HG02938 (cell line): ENCODE results near the gene LCTL.
"Not testable (repeated sequence)": the region's sequence is repeated elsewhere in the genome, so short reads cannot be mapped to it uniquely, and the experiment has no call there.

Experiments
- ATAC-seq: cut with Tn5 transposase; IDR thresholded peaks from one replicate; pipeline ENCODE4 v1.9.1; 2021; ENCODE audit warnings: mild to moderate bottlenecking, moderate library complexity; ENCODE audit not compliant: unreplicated experiment

The LCTL gene

DNA sequence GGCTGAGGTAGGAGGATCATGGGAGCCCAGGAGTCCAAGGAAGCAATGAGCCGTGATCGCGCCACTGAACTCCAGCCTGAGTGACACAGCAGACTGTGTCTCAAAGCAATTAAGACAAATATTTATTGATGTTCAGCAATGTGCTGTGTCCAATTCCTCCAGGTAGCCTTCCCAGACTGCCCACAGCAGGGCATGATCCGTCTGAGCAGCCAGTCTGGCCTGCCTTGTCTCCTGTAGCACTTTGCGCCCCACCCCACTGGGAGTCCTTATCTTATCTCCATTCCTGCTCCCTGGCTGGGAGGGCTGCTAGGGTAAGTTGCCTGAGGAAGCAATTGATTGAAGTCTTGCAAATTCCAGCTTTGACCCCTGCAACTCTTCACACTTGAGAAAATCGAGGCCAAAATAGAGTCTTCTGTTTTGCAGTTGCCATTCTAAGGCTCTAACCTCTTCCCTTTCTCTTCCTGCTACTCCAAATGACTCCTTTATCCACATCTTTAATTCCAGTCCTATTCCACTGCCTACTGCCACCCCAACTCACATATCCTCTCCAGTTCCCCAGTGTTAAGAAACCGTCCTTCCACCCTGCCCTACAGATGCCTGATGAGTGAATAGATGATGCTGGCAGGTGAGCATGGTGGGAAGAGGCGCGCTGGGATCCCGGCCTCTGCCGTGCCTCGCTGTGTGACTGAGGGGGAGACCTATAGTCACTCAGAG, 26.9 kb upstream of the LCTL start:
- ATAC-seq, result no peak

DNA sequence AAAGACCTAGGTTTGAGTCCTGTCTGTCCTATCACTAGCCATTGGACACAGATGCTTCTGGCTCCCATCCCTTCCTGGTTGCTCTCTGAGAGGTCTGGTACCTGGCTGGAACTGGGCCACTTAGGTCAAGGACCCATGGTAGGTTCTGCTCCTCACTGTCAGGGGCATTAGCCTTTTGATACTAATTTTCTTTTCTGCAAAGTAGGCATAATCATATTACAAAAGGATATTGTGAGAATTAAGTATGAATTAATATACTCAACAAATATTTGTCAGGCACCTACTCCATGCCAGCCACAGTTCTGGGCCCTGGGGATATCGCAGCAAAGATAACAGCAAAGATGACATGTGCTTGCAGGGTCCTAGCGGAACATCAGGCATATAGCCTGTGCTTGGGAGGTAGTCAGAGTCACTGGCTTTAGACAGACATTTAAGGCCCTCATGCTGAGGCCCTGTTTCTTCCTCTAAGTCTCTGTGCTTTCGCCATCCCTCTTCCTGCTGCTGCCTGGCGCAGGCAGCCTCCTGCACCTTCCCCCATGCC, 25.6 kb upstream of the LCTL start:
- no peak for ATAC-seq

DNA sequence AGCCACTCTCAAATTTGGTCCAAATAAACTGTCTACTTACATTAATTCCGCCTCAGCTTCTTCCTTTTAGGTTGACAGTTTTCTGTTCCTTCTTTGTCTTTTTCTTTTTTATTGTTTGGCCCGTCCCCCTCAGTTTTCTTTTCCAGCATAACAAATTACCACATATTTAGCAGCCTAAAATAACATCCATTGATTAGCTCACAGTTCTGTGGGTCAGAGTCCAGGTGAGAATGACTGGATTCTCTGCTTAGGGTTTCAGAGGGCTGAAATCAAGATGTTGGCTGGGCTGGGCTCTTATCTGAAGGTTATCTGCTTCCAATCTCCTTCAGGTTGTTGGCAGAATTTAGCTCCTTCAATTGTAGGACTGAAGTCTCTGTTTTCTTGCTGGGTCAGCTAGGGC, 24.6 kb upstream of the LCTL start:
- no peak for ATAC-seq

DNA sequence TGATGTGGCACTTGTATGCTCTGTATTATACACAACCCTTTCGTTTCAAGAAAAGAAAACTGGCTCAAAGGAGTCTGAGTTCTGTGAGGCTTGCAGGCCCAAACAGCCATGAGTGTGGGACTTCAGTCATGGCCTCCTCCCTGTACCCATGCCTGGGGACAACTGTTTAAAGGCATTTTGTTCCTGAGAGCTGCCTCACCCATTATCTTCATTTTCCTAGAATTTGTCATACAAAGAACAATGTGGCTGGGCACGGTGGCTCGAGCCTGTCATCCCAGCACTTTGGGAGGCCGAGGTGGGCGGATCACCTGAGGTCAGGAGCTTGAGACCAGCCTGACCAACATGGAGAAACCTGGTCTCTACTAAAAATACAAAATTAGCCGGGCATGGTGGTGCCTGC, 23.6 kb upstream of the LCTL start:
- not testable (repeated sequence) for ATAC-seq

DNA sequence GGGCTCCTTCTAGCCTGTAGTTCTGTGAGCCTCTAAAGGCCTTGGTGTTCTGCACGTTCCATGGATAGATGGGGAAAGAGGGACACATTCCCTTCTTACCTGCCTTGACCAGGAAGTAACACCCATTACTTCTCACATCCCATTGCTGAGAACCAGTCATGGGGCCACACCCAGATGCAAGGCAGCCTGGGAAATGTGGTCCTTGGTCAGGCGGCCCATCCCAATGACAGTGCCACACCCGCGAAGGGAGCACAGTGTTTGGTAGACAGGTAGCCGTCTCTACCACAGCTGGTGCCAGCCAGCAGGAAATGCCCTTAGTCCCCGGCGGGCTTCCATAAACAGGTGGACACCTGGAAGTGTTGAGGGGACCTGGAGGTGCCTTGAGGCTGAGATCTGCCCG, 23.2 kb upstream of the LCTL start:
- no peak for ATAC-seq

DNA sequence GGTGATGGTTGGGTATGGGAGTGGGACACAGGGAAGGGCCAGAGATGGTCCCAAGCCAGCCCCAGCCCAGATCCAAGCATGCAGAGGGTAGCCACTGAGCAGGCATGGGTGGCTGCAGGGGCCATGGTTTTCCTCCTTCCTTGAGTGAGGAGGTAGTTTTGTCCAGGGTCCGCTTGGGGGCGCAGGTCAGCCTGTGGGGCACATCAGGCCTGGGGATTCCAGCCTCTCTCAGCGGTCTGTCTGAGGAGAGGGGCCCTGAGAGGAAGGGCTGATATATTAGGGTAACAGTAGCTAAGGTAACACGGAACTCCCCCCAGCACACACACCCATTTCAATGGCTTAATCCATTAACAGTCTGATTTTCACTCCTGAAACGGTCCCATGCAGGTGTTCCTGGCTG, 22.7 kb upstream of the LCTL start:
- no peak for ATAC-seq

- ATAC-seq, result no peak
Measured at GRCh38 chr15:66587749-66588148, 22.0 kb upstream of the LCTL start.

GRCh38 chr15:66587020-66587419, 21.2 kb upstream of the LCTL start:
- no peak for ATAC-seq

DNA sequence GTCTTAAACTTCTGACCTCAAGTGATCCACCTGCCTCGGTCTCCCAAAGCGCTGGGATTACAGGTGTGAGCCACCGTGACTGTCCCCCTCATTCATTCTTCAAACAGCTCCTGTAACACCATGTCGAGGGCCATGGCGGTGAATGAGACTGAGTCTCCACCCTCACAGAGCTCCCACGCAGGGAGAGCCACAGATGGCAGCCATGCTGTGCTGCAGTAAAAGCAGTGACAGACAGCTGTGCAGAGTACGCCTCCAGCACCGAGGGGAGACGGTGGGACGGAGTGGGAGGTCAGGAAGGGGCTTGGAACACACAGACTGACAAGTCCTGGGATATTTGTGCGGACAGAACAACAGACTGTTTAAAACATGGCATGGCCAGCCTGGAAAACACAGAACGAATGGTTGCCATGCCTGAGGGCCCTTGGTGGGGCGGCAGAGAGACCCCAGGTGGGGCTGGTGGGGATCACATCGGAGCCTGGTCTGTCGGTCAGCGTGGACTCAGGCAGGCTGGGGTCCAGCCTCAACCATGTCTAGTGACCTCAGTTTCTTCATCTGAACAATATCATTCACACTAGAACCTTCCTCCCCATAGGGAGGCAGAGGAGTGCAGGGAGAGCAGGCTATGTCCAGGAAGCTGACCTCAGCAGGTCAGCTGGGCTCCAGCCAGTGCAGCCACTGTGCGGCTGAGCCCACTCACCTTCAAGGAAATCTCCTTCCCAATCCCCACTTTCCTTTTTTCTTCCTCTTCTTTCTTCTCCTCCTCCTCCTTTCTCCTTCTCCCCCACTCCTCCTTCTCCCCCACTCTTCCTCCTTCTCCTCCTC, 20.6 kb upstream of the LCTL start:
- ATAC-seq, result no peak

GRCh38 chr15:66581972-66582537, 16.3 kb upstream of the LCTL start:
- ATAC-seq, result no peak

- no peak for ATAC-seq
Measured at GRCh38 chr15:66580643-66581042, 14.8 kb upstream of the LCTL start.

GRCh38 chr15:66578286-66578875, 12.6 kb upstream of the LCTL start:
- no peak for ATAC-seq

DNA sequence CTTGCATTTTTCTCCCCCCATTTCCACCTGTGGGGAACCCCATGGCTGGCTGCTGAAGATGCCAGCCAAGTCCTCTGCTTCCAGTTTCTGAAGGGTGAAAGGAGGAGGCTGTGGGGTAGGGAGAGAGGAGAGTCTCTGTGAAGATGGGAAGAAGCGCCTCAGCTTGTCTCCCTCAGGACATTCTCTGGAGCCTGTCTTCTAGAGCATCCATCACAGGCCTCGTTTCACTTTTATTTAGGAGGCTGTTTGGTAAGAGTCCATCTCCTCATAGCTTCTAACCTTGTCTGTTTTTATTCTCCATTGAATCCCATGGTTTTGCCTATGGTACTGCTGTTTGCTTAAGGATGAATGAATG, 8.8 kb upstream of the LCTL start:
- no peak for ATAC-seq

- no peak for ATAC-seq
Measured at GRCh38 chr15:66573719-66574595, 8.2 kb upstream of the LCTL start.

DNA sequence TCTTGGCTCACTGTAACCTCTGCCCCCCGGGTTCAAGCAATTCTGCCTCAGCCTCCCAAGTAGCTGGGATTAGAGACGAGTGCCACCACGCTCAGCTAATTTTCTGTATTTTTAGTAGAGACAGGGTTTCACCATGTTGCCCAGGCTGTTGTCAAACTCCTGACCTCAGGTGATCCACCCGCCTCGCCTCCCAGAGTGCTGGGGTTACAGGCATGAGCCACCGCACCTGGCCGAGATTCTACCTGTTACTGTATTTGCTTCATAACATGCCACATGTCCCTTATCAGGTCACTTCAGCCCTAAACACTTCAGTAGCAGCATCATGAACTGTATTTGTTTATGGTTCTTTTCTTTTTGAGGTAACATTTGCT, 7.5 kb upstream of the LCTL start:
- ATAC-seq, result no peak

- ATAC-seq, result no peak
Measured at GRCh38 chr15:66572146-66572545, 6.3 kb upstream of the LCTL start.

DNA sequence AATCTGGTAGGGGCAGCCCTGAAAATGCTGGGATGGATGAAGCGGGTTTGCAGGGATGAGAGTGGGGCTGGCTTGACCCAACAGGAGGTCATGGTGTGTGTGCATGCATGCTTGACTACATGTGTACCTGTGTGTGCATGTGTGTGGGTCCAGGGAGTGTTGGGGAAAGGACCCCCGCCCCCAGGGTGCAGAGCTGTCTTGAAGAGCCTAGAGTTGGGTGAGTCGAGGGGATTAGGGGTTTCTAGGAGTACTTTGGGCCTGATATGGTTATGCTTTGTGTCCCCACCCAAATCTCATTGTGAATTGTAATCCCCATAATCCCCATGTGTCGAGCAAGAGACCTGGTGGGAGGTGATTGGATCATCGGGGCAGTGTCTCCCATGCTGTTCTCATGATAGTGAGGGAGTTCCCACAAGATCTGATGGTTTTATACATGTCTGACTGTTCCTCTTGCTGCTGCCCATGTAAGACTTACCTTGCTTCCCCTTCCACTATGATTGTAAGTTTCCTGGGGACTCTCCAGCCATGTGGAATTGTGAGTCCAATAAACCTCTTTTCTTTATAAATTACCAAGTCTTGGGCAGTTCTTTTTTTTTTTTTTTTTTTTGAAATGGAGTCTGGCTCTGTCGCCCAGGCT, 5.2 kb upstream of the LCTL start:
- ATAC-seq, result no peak

DNA sequence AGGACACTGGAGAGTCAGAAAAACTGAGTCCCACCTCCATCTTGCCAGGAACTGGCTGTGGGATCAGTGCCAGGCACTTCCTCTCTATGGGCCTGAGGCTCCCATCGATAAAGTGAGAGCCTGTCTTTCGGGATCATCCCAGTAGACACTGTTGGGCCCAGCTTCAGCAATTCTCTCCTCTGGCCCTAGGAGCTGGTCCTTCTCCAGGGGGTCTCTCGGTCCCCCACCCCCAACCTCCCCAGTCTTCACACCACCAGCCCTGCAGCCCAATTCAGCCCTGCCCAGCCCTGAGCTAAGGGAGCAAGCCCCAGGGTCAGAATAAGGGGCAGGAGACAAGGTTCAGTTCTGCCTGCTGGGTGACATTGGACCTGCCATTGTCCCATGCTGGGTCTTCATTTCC, 4.5 kb upstream of the LCTL start:
- no peak for ATAC-seq

DNA sequence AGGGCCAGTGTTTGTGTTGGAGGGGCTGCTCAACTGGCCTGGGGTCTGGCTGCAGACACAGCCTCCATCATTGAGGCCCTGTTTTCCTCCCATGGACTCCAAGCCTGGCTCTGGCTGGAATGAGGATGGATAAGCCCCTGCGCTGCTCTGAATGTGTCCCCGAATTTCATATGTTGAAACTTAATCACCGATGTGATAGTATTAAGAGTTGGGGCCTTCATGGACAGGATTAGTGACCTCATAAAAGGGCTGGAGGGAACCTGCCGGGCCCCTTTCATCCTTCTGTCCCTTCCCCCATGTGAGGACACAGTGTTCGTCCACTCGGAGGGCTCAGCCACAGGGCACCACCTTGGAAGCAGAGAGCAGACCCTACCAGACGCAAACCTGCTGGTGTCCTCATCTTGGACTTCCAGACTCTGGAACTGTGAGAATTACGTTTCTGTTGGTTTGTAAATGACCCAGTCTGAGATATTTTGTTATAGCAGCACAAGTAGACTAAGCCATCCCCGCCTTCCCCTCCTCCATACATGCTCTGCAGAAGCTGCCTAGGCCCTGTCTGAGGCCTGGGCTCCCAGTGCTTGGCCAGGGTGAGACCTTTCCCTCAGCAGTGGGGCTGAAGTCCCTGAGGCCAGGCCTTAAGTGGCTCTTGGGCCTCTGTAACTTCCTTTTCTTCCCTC, 3.8 kb upstream of the LCTL start:
- no peak for ATAC-seq

DNA sequence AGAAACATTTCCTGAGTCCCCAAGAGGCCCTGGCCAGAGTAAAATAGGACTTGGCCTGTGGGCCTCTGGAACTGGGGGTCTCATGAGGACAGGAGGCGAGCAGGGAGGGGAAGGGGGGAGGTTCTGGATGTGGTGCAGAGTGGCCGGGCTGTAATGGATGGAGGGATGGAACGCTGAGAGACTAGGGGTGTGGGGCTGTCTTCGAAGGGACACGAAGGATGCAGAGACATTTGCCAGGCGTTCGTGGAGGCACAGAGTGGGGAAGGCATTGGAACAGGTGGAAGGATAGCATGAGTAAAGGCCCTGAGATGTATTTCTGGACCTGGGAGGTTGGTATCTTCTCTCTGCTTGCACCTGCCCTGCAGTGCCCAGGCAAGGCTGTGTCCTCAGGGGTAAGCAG, 2.1 kb upstream of the LCTL start:
- no peak for ATAC-seq
